K562 (cell line): Measurements from ENCODE around the gene SMOC2. TPM values are rescaled to one million over a fixed set of nuclear protein-coding genes. Genes with fewer than 3 reads are reported as not detected.

Experiments used
- ATAC-seq: fragments of 200-7000 bp; cut with Tn5 transposase; 3 replicates; pipeline ENCODE4 v1.9.1; 2020; ENCODE audit warnings: moderate library complexity
- BruUV-seq: library from RNA; stranded (reverse); fragments of 400-500 nt; replicated peaks from 2 replicates; lab custom pipeline; 2021; lab: Mats Ljungman, UMichigan
- CTCF ChIA-PET: fragments of 300-600 bp; formaldehyde crosslinking; extraction: SDS; loops from one replicate; lab custom pipeline; 2021; ENCODE audit warnings: low intra/inter-chr PET ratio; lab: Yijun Ruan, JAX
- POLR2A ChIA-PET: fragments of 300-600, 350-650 bp; sonication (Branson Sonifier 250); formaldehyde crosslinking; extraction: SDS; loops from one replicate; lab custom pipeline; 2021; ENCODE audit warnings: antibody characterized with exemption, inconsistent platforms; lab: Yijun Ruan, JAX
- DNase-seq, 4 experiments: peaks; one replicate each; pipeline versions ENCODE4 v3.0.0 to v3.0.0-alpha.2; 2011 to 2018; ENCODE audit warnings: low spot score in 3 of 4, mixed read lengths in 3 of 4; ENCODE audit errors: extremely low read depth in 1 of 4
- FAIRE-seq: peaks from 2 replicates; lab custom pipeline; 2011; peaks lifted over from hg19 to GRCh38; lab: Jason Lieb, UNC
- H2AFZ ChIP-seq: 2 replicates; pipeline ENCODE4 v1.6.0; 2011; ENCODE audit warnings: low read depth, low read length, control low read depth, inconsistent platforms
- H3K27ac ChIP-seq: fragments of 200-600 bp; 3 replicates; pipeline ENCODE4 v1.8.0; 2011; ENCODE audit warnings: low read depth, mild to moderate bottlenecking, control low read depth, inconsistent platforms, low read length, moderate library complexity, mixed read lengths; ENCODE audit errors: extremely low read depth
- H3K27me3 ChIP-seq, 2 experiments: fragments of 300-600 bp in 1 of 2; 2 replicates in 1 of 2; 3 replicates in 1 of 2; pipeline versions ENCODE4 v1.6.0 to v1.8.0; 2011; ENCODE audit warnings: inconsistent platforms in 2 of 2, low read length in 2 of 2, mild to moderate bottlenecking in 1 of 2, mixed read lengths in 1 of 2, moderate library complexity in 1 of 2; ENCODE audit not compliant: control insufficient read depth in 2 of 2, insufficient read depth in 2 of 2
- H3K36me3 ChIP-seq: fragments of 300-600 bp; 3 replicates; pipeline ENCODE4 v1.8.0; 2011; ENCODE audit warnings: mild to moderate bottlenecking, low read length, inconsistent platforms; ENCODE audit not compliant: control insufficient read depth, insufficient read depth
- H3K4me1 ChIP-seq, 2 experiments: fragments of 200-600 bp in 1 of 2; replicated peaks in 1 of 2; 2 replicates in 1 of 2; 3 replicates in 1 of 2; pipeline versions ENCODE4 v1.5.1 to v1.8.0; 2011; ENCODE audit warnings: inconsistent platforms in 2 of 2, low read length in 2 of 2, mild to moderate bottlenecking in 1 of 2, mixed read lengths in 1 of 2, moderate library complexity in 1 of 2; ENCODE audit not compliant: control insufficient read depth in 2 of 2, insufficient read depth in 2 of 2
- H3K4me2 ChIP-seq: 2 replicates; pipeline ENCODE4 v1.6.1; 2011; ENCODE audit warnings: low read length, control low read depth, inconsistent platforms, mixed read lengths; ENCODE audit not compliant: insufficient read depth
- H3K4me3 ChIP-seq: fragments of 200-600 bp; sonication (generic), shearing (Covaris generic); 2 replicates; pipeline ENCODE4 v1.5.1; 2016; ENCODE audit warnings: control low read depth, inconsistent platforms
- H3K79me2 ChIP-seq: fragments of 200-600 bp; 3 replicates; pipeline ENCODE4 v1.8.0; 2011; ENCODE audit warnings: low read length, inconsistent platforms; ENCODE audit not compliant: control insufficient read depth, insufficient read depth
- H3K9ac ChIP-seq, 2 experiments: 2 replicates each; pipeline versions ENCODE4 v1.6.0 to v1.6.1; 2011; ENCODE audit warnings: low read depth in 2 of 2, low read length in 2 of 2, control low read depth in 1 of 2, inconsistent platforms in 1 of 2, mild to moderate bottlenecking in 1 of 2, mixed read lengths in 1 of 2; ENCODE audit not compliant: insufficient read depth in 1 of 2
- H3K9me1 ChIP-seq: one replicate; pipeline ENCODE4 v1.6.0; 2011; ENCODE audit warnings: inconsistent platforms, mild to moderate bottlenecking, low read length, moderate library complexity; ENCODE audit not compliant: control insufficient read depth, insufficient read depth
- H3K9me3 ChIP-seq: replicated peaks from 2 replicates; pipeline ENCODE4 v1.5.1; 2011; ENCODE audit warnings: low read depth, low read length, inconsistent platforms; ENCODE audit not compliant: control insufficient read depth, insufficient read depth
- H4K20me1 ChIP-seq: replicated peaks from 2 replicates; pipeline ENCODE4 v1.6.1; 2011; ENCODE audit warnings: low read length, inconsistent platforms, mixed read lengths; ENCODE audit not compliant: control insufficient read depth, insufficient read depth
- DEAF1 ChIP-seq: fragments of 450-650 bp; formaldehyde crosslinking; IDR thresholded peaks from 2 replicates; pipeline ENCODE4 v1.4.0; 2020; ENCODE audit warnings: mild to moderate bottlenecking, moderate library complexity
- EGR1 ChIP-seq: fragments of 450-650 bp; conservative IDR thresholded peaks from 2 replicates; pipeline ENCODE4 v1.6.1; 2017; ENCODE audit warnings: mild to moderate bottlenecking
- SMARCC2 ChIP-seq: fragments of 450-650 bp; IDR thresholded peaks from 2 replicates; pipeline ENCODE4 v1.6.1; 2017; ENCODE audit warnings: antibody characterized with exemption, moderate library complexity, mild to moderate bottlenecking, low read depth
- ZNF121 ChIP-seq: sonication (generic); formaldehyde crosslinking; conservative IDR thresholded peaks from 2 replicates; pipeline ENCODE4 v1.8.0; 2022; ENCODE audit warnings: missing genetic modification reagents
- ZNF561 ChIP-seq: fragments of 450-650 bp; formaldehyde crosslinking; conservative IDR thresholded peaks from 2 replicates; pipeline ENCODE4 v1.4.0; 2020; ENCODE audit warnings: mild to moderate bottlenecking, moderate library complexity
- ZNF696 ChIP-seq: fragments of 250-450 bp; sonication (Bioruptor Pico); conservative IDR thresholded peaks from 2 replicates; pipeline ENCODE4 v1.4.0; 2020; ENCODE audit warnings: mild to moderate bottlenecking, moderate library complexity
- WGBS: fragments of 100-300 bp; shearing (Covaris generic); methylation state at CpG from one replicate; pipeline ENCODE4 v1.1.6; 2016; ENCODE audit warnings: low coverage, mixed read lengths; ENCODE audit not compliant: insufficient coverage; ENCODE audit errors: missing lambda C conversion rate; 5-methylcytosine and 5-hydroxymethylcytosine counted together
- in situ Hi-C: fragments of 300-500 bp; cut with MboI; formaldehyde crosslinking; loops from 4 replicates; pipeline ENCODE4 v1.15.0; 2018; ENCODE audit warnings: inconsistent platforms, mixed read lengths
- intact Hi-C: fragments of 100-400 bp; cut with micrococcal nuclease; formaldehyde crosslinking; loops from 2 replicates; pipeline ENCODE4 v1.14.2; 2022
- polyA plus RNA-seq, 8 experiments: library from polyadenylated mRNA; depleted of rRNA in 4 of 8; stranded (reverse) in 5 of 8; unstranded in 3 of 8; fragments of >200 nt; fragmentation: Nextera tagmentation in 2 of 8; fragmentation: Illumina TruSeq in 1 of 8; extraction: Ambion mirVana in 2 of 8; extraction: Trizol in 1 of 8; gene quantifications; 2 replicates each; pipeline versions ENCODE4 v1.2.1 to v1.2.3, GENCODE V29; 2011 to 2014; ENCODE audit warnings: inconsistent platforms in 1 of 8, missing spikeins in 1 of 8
- total RNA-seq, 7 experiments: library from RNA; depleted of rRNA in 6 of 7; stranded (reverse); fragments of >200 nt in 6 of 7; fragmentation: Illumina TruSeq in 2 of 7; extraction: Trizol in 2 of 7; gene quantifications; 2 replicates each; pipeline versions ENCODE4 v1.2.1 to v1.2.3, GENCODE V29; 2011 to 2021; ENCODE audit warnings: low replicate concordance in 1 of 7

The SMOC2 gene
- total and polyA plus RNA-seq, 9 of the 15 experiments (the other 6 are each of a cell fraction or from before 2014, with no cell fraction given): 0.45 to 2.3 (median 1.1) TPM

DNA sequence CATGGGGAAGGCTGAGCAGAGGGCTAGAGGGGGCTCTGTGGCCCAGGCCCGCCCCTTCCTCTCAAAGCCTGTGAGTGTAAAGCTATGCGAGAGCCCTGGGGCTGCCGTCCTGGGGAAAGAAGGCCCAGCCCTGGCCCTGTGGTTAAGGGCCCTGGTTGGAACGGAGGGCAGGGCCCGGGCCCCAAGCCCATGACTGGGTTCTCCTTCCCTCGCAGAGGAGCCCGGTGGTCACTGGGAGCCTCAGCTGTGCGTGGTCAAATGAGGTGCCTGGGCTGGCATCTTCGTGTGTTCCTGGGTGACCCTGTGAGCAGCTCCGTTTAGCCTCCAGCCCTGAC is 56.0 kb downstream of the SMOC2 start:
- Histone ChIP-seq H3K9me3 (no peaks in the 10 kb centered on the region), H3K79me2 (no peaks in the 10 kb centered on the region), H3K36me3 (no peaks in the 10 kb centered on the region), H3K4me3 (no peak overlapping the region), H3K27me3 (peaks cover 3 to 35% of the 10 kb centered on the region in 2 experiments; a peak in 3 of 5 replicates), H3K4me2 (no peak overlapping the region), H3K4me1 (peaks cover 0 to 13% of the 10 kb centered on the region in 2 experiments; a peak in 1 of 5 replicates), H4K20me1 (peaks cover 11% of the 10 kb centered on the region; the same call in 1 of the 2 replicates), H3K9ac (no peak overlapping the region), H2AFZ (no peak overlapping the region), H3K9me1 (peaks cover 3% of the 10 kb centered on the region), H3K27ac (no peak overlapping the region)
- DNase-seq (no peak), FAIRE-seq (no peak), ATAC-seq (no peak)
- intact Hi-C loops: no loop called here
- in situ Hi-C loops: no loop called here
- TF ChIP-seq EGR1: no peak
- no peak for TF ChIP-seq SMARCC2
- TF ChIP-seq ZNF121 (CRISPR knock-in tag): no peak
- no peak for TF ChIP-seq ZNF696
- no peak for TF ChIP-seq ZNF561
- TF ChIP-seq DEAF1 (CRISPR knock-in tag): no peak
- no TSS peak for BruUV-seq
- ChIA-PET POLR2A (interaction anchor here (0.6 kb wide), 1 partner anchor 10 kb away, joined by 4 read pairs; no protein-coding TSS in a partner anchor), CTCF (no interaction called here)
- WGBS: 17% methylated on average over 9 of the region's 10 CpGs
